ENCODE measurements around the gene NR2F6. TPM values are rescaled to one million over a fixed set of nuclear protein-coding genes. Genes with fewer than 3 reads are reported as not detected.

Gene NR2F6
- total and polyA plus RNA-seq, 4 donors: 8.9 to 33.6 (median 26.1) TPM

DNA sequence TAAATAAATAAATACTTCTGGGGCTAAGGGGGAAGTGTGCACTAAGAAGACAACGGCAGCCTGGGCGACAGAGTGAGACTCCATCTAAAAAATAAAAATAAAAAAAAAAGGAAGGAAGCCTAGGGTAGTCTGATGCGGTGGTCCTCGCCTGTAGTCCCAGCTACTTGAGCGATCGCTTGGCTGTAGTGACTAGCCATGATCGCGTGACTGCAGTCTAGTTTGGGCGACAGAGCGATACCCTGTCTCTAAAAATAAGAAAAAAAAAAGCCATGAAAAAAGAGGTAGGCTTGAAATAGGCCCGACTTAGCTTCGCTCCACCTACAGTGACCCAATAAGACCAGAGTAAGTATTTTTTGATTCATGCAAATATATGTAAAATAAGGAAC, 20.9 kb upstream of the NR2F6 start:
- Histone ChIP-seq H3K27ac (ENCODE audit: low read depth, low read length) (peak overlapping the region; percentile 40), H3K4me1 (ENCODE audit: control insufficient read depth, insufficient read depth, low read length) (peaks cover 18% of the 10 kb centered on the region), H3K9me3 (ENCODE audit: control insufficient read depth, insufficient read depth, low read length) (no peaks in the 10 kb centered on the region), H3K4me3 (ENCODE audit: low read depth, low read length) (no peak overlapping the region), H3K27me3 (ENCODE audit: control insufficient read depth, insufficient read depth, low read length) (no peaks in the 10 kb centered on the region), H3K36me3 (ENCODE audit: control insufficient read depth, insufficient read depth, low read length) (peaks cover 30% of the 10 kb centered on the region)
- 60% methylated on average over 1 of the region's 12 CpGs for WGBS (ENCODE audit: insufficient coverage)
- DNase-seq (ENCODE audit: low read depth in 4 of 6, low spot score in 6 of 6): no peak

DNA sequence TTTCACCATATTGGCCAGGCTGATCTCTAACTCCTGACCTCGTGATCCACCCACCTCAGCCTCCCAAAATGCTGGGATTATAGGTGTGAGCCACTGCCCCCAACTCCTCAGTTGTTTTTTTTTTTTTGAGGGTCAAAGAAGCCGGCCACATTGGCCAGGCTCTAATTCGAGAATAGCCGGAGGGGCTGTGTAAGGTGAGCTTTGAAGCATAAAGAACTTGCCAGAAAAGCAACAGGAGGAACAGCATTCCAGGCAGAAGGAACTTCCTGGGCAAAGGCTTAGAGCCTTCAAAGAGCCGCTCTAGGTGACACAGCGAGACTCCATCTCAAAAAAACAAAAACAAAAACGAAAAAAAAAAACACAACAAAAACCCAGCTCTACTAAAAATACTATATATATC, 20.3 kb upstream of the NR2F6 start:
- H3K36me3 ChIP-seq (ENCODE audit: control insufficient read depth, insufficient read depth, low read length): peaks cover 25% of the 10 kb centered on the region
- H3K9me3 ChIP-seq (ENCODE audit: control insufficient read depth, insufficient read depth, low read length): no peaks in the 10 kb centered on the region
- peaks cover 18% of the 10 kb centered on the region for H3K4me1 ChIP-seq (ENCODE audit: control insufficient read depth, insufficient read depth, low read length)
- no peak overlapping the region for H3K4me3 ChIP-seq (ENCODE audit: low read depth, low read length)
- no peaks in the 10 kb centered on the region for H3K27me3 ChIP-seq (ENCODE audit: control insufficient read depth, insufficient read depth, low read length)
- H3K27ac ChIP-seq (ENCODE audit: low read depth, low read length): no peak overlapping the region
- 100% methylated on average over 1 of the region's 7 CpGs for WGBS (ENCODE audit: insufficient coverage)
- no peak for DNase-seq (ENCODE audit: low read depth in 4 of 6, low spot score in 6 of 6)

DNA sequence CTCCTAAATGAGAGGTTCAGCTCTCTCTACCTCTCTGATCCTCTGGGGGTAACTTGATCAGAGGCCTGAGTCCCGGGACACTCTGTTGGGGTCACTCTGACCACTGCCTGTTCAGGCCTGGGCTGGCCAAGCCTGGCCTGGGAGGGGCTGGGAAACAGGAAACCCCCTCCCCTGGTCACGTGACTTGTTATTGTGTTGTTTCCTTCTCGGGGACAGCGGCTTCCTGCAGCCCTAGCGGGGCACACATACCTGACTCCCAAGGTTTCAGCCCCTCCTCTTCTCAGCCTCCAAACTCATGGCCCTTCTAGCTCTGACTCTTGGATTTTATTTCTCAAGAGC, 18.9 kb upstream of the NR2F6 start, which contains the start of gene USHBP1:
Gene USHBP1, minus strand, starts transcription at position 105 of the 339 bp plus-strand sequence. CDS start 446 bp downstream, outside the sequence.
- Histone ChIP-seq H3K27me3 (ENCODE audit: control insufficient read depth, insufficient read depth, low read length) (no peaks in the 10 kb centered on the region), H3K27ac (ENCODE audit: low read depth, low read length) (no peak within 1 kb of the TSS), H3K36me3 (ENCODE audit: control insufficient read depth, insufficient read depth, low read length) (peaks cover 14% of the 10 kb centered on the region), H3K4me1 (ENCODE audit: control insufficient read depth, insufficient read depth, low read length) (peaks cover 18% of the 10 kb centered on the region), H3K4me3 (ENCODE audit: low read depth, low read length) (no peak within 1 kb of the TSS), H3K9me3 (ENCODE audit: control insufficient read depth, insufficient read depth, low read length) (peaks cover 2% of the 10 kb centered on the region)
- 28% methylated on average over 5 of the region's 5 CpGs for WGBS (ENCODE audit: insufficient coverage)
- no peak for DNase-seq (ENCODE audit: low read depth in 4 of 6, low spot score in 6 of 6)

DNA sequence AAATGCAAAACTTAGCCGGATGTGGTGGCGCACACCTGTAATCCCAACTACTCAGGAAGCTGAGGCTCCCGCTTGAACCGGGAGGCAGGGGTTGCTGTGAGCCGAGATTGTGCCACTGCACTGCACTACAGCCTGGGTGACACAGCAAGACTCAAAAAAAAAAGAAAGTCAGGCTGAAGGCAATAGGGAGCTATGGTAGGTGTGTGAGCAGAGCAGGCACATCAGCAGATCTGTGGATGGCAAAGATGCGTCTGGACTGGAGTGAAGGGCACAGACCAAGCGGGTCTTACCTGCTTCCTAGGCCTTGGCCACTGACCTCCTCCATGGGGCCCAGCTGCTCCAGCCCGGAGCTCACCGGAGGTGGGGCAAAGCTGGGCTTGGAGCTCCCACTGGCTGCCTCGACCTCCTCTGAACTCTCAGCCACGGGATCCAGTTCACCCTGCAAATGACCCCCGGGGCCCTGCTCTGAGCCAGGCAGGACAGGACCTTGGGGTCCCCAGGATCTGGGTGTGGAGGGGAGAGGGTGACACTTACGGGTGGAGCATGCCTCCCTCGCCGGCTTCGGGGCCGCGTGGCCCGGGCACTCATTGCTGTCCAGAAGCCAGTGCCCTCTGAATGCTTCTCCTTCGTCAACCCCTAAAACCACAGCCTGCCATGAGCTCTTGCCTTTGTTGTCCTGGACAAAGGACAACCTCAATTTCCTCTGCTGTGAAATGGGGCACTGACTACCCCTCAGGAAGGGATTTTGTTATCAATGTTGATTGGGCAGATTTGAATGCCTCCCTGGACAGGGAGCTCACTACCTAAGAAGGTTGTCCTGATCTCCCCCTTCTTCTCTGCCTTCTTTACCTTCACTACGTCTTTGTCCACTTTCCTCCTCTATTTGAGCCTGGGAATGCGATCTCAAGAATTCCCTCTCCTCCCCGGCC, 18.3 kb upstream of the NR2F6 start:
- no peak overlapping the region for H3K27ac ChIP-seq (ENCODE audit: low read depth, low read length)
- no peak overlapping the region for H3K4me3 ChIP-seq (ENCODE audit: low read depth, low read length)
- WGBS (ENCODE audit: insufficient coverage): 89% methylated on average over 14 of the region's 23 CpGs

GRCh38 chr19:17262557-17262956, 16.8 kb upstream of the NR2F6 start:
- H3K9me3 ChIP-seq (ENCODE audit: control insufficient read depth, insufficient read depth, low read length): peaks cover 2% of the 10 kb centered on the region
- 59% methylated on average over 16 of the region's 16 CpGs for WGBS (ENCODE audit: insufficient coverage)
- no peak for DNase-seq (ENCODE audit: low read depth in 4 of 6, low spot score in 6 of 6)
- no peaks in the 10 kb centered on the region for H3K27me3 ChIP-seq (ENCODE audit: control insufficient read depth, insufficient read depth, low read length)
- no peak overlapping the region for H3K27ac ChIP-seq (ENCODE audit: low read depth, low read length)
- peaks cover 3% of the 10 kb centered on the region for H3K36me3 ChIP-seq (ENCODE audit: control insufficient read depth, insufficient read depth, low read length)
- H3K4me1 ChIP-seq (ENCODE audit: control insufficient read depth, insufficient read depth, low read length): peaks cover 4% of the 10 kb centered on the region
- H3K4me3 ChIP-seq (ENCODE audit: low read depth, low read length): no peak overlapping the region

More for the DNA sequence above, 18.3 kb upstream of the NR2F6 start:
- peaks cover 8% of the 10 kb centered on the region for H3K36me3 ChIP-seq (ENCODE audit: control insufficient read depth, insufficient read depth, low read length)
- H3K9me3 ChIP-seq (ENCODE audit: control insufficient read depth, insufficient read depth, low read length): peaks cover 2% of the 10 kb centered on the region
- H3K4me1 ChIP-seq (ENCODE audit: control insufficient read depth, insufficient read depth, low read length): peaks cover 16% of the 10 kb centered on the region
- H3K27me3 ChIP-seq (ENCODE audit: control insufficient read depth, insufficient read depth, low read length): no peaks in the 10 kb centered on the region
- no peak for DNase-seq (ENCODE audit: low read depth in 4 of 6, low spot score in 6 of 6)

DNA sequence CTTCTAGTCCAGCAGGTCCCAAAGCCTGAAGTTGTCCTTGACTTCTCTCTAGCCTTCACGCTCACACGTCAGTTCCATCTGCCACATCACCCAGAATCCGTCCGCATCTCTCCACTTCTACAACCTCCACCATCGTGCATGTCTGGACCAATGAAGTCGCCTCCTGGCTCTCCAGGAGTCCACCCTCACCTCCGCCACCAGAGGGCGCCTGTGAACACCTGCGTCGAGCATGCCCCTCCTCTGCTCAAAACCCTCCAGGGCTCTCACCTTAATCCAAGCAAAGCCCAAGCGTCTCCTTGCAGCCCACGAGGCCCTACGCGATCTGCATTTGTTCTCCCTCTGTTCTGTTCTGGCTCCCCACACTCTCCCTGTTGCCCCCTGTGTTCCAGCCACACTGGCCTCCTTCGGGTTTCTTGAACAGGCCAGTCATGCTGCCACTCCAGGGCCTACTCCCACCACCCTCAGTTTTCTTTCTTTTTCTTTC, 15.2 kb upstream of the NR2F6 start:
- Histone ChIP-seq H3K27me3 (ENCODE audit: control insufficient read depth, insufficient read depth, low read length) (no peaks in the 10 kb centered on the region), H3K36me3 (ENCODE audit: control insufficient read depth, insufficient read depth, low read length) (peaks cover 3% of the 10 kb centered on the region), H3K27ac (ENCODE audit: low read depth, low read length) (no peak overlapping the region), H3K4me3 (ENCODE audit: low read depth, low read length) (no peak overlapping the region), H3K9me3 (ENCODE audit: control insufficient read depth, insufficient read depth, low read length) (peaks cover 2% of the 10 kb centered on the region), H3K4me1 (ENCODE audit: control insufficient read depth, insufficient read depth, low read length) (no peaks in the 10 kb centered on the region)
- WGBS (ENCODE audit: insufficient coverage): 18% methylated on average over 14 of the region's 15 CpGs
- peak in 2 of 6 donors; percentile 66 to 72 for DNase-seq (ENCODE audit: low read depth in 4 of 6, low spot score in 6 of 6)

DNA sequence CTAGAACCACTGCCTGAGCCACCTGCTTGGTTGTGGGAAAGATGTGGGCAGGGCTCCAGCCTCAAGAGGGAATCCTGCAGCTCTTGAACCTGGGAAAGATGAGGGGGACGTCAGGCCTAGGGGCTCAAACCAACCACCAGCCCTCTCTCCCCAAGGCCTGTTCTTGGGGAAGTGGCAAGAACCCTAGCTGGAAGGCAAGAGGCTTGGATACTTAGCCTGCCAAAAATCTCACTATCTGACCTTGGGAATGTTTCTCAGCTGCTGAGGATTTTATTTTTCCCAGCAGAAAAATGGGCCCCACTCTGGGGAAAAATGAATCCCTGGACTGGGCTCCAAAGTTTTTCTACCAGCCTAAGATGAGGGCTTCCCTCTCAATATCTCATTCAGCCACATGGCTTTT, 14.2 kb upstream of the NR2F6 start:
- peaks cover 3% of the 10 kb centered on the region for H3K36me3 ChIP-seq (ENCODE audit: control insufficient read depth, insufficient read depth, low read length)
- H3K4me3 ChIP-seq (ENCODE audit: low read depth, low read length): no peak overlapping the region
- no peak overlapping the region for H3K27ac ChIP-seq (ENCODE audit: low read depth, low read length)
- WGBS (ENCODE audit: insufficient coverage): no CpG with 5 or more reads among the region's 1 CpG
- no peak for DNase-seq (ENCODE audit: low read depth in 4 of 6, low spot score in 6 of 6)
- no peaks in the 10 kb centered on the region for H3K27me3 ChIP-seq (ENCODE audit: control insufficient read depth, insufficient read depth, low read length)
- no peaks in the 10 kb centered on the region for H3K4me1 ChIP-seq (ENCODE audit: control insufficient read depth, insufficient read depth, low read length)
- peaks cover 2% of the 10 kb centered on the region for H3K9me3 ChIP-seq (ENCODE audit: control insufficient read depth, insufficient read depth, low read length)

- Histone ChIP-seq H3K27ac (ENCODE audit: low read depth, low read length) (no peak overlapping the region), H3K36me3 (ENCODE audit: control insufficient read depth, insufficient read depth, low read length) (peaks cover 3% of the 10 kb centered on the region), H3K4me1 (ENCODE audit: control insufficient read depth, insufficient read depth, low read length) (no peaks in the 10 kb centered on the region), H3K27me3 (ENCODE audit: control insufficient read depth, insufficient read depth, low read length) (no peaks in the 10 kb centered on the region), H3K9me3 (ENCODE audit: control insufficient read depth, insufficient read depth, low read length) (peaks cover 2% of the 10 kb centered on the region), H3K4me3 (ENCODE audit: low read depth, low read length) (no peak overlapping the region)
- 92% methylated on average over 6 of the region's 9 CpGs for WGBS (ENCODE audit: insufficient coverage)
- DNase-seq (ENCODE audit: low read depth in 4 of 6, low spot score in 6 of 6): no peak
Observed at GRCh38 chr19:17259118-17259780, 13.5 kb upstream of the NR2F6 start.

DNA sequence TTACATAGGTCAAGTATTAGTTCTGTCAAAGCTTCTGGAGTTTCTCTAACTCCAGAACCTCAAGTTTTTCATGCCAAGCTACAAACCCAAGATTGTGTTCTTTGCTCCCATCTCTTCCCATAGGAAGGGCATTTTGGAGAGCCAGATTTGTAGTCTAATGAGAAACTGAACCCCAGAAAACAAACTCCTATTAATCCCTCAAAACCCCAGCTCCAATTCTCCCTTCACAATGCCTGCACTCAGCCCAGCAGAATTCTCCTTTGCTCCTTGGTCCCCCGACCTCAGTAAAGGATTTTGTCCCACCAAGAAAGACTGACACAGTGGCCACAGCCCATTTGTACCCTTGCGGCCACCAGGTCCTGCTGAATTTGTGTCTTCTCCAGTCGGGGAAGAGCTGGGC, 10.4 kb upstream of the NR2F6 start:
- Histone ChIP-seq H3K4me3 (ENCODE audit: low read depth, low read length) (no peak overlapping the region), H3K36me3 (ENCODE audit: control insufficient read depth, insufficient read depth, low read length) (no peaks in the 10 kb centered on the region), H3K4me1 (ENCODE audit: control insufficient read depth, insufficient read depth, low read length) (no peaks in the 10 kb centered on the region), H3K27me3 (ENCODE audit: control insufficient read depth, insufficient read depth, low read length) (no peaks in the 10 kb centered on the region), H3K27ac (ENCODE audit: low read depth, low read length) (no peak overlapping the region), H3K9me3 (ENCODE audit: control insufficient read depth, insufficient read depth, low read length) (peaks cover 2% of the 10 kb centered on the region)
- DNase-seq (ENCODE audit: low read depth in 4 of 6, low spot score in 6 of 6): no peak
- WGBS (ENCODE audit: insufficient coverage): 73% methylated on average over 3 of the region's 3 CpGs

All from spinal cord (tissue), 10 donors.